Mucosa of rectum (tissue), 2 donors: ENCODE measurements around the gene C1orf53.
"Not testable (repeated sequence)": the region's sequence is repeated elsewhere in the genome, so short reads cannot be mapped to it uniquely, and the experiment has no call there.

ENCODE experiments used
- H3K27ac ChIP-seq, 2 donors: one replicate each; pipeline ENCODE4 v1.7.0; 2013; ENCODE audit warnings: inconsistent platforms in 2 of 2, low read depth in 2 of 2, low read length in 2 of 2
- H3K27me3 ChIP-seq, 2 donors: one replicate each; pipeline ENCODE4 v1.7.0; 2013; ENCODE audit warnings: low read length in 2 of 2; ENCODE audit not compliant: control insufficient read depth in 2 of 2, insufficient read depth in 2 of 2
- H3K36me3 ChIP-seq, 2 donors: one replicate each; pipeline ENCODE4 v1.7.0; 2013; ENCODE audit warnings: low read length in 2 of 2; ENCODE audit not compliant: control insufficient read depth in 2 of 2, insufficient read depth in 2 of 2
- H3K4me1 ChIP-seq, 2 donors: one replicate each; pipeline ENCODE4 v1.7.0; 2013; ENCODE audit warnings: low read length in 2 of 2, mild to moderate bottlenecking in 1 of 2; ENCODE audit not compliant: control insufficient read depth in 2 of 2, insufficient read depth in 2 of 2
- H3K4me3 ChIP-seq, 2 donors: one replicate each; pipeline ENCODE4 v1.7.0; 2013; ENCODE audit warnings: low read length in 2 of 2
- H3K9ac ChIP-seq, 2 donors: one replicate each; pipeline ENCODE4 v1.7.0; 2013; ENCODE audit warnings: low read length in 2 of 2, low read depth in 1 of 2, mild to moderate bottlenecking in 1 of 2
- H3K9me3 ChIP-seq, 2 donors: one replicate each; pipeline ENCODE4 v1.7.0; 2013; ENCODE audit warnings: low read length in 2 of 2; ENCODE audit not compliant: control insufficient read depth in 2 of 2
- donor health status: healthy.
- donor health status: Normal muscosa, but diverticular disease.

The C1orf53 gene

DNA sequence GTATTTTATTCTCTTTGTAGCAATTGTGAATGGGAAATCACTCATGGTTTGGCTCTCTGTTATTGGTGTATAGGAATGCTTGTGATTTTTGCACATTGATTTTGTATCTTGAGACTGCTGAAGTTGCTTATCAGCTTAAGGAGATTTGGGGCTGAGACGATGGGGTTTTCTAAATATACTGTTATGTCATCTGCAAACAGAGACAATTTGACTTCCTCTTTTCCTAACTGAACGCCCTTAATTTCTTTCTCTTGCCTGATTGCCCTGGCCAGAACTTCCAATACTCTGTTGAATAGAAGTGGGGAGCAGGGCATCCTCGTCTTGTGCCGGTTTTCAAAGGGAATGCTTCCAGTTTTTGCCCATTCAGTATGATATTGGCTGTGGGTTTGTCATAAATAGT lies 22.0 kb upstream of the C1orf53 start:
- not testable (repeated sequence) for H3K27ac ChIP-seq, H3K36me3 ChIP-seq, H3K4me1 ChIP-seq, H3K9ac ChIP-seq, H3K9me3 ChIP-seq, H3K4me3 ChIP-seq, H3K27me3 ChIP-seq

DNA sequence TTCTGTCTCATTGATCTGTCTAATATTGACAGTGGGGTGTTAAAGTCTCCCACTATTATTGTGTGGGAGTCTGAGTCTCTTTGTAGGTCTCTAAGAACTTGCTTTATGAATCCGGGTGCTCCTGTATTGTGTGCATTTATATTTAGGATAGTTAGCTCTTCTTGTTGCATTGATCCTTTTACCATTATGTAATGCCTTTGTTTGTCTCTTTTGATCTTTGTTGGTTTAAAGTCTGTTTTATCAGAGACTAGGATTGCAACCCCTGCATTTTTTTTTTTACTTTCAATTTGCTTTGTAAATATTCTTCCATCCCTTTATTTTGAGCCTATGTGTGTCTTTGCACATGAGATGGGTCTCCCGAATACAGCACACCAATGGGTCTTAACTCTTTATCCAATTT lies 20.2 kb upstream of the C1orf53 start:
- H3K4me1 ChIP-seq, H3K36me3 ChIP-seq, H3K27ac ChIP-seq, H3K9me3 ChIP-seq, H3K4me3 ChIP-seq, H3K27me3 ChIP-seq, H3K9ac ChIP-seq: not testable (repeated sequence)

DNA sequence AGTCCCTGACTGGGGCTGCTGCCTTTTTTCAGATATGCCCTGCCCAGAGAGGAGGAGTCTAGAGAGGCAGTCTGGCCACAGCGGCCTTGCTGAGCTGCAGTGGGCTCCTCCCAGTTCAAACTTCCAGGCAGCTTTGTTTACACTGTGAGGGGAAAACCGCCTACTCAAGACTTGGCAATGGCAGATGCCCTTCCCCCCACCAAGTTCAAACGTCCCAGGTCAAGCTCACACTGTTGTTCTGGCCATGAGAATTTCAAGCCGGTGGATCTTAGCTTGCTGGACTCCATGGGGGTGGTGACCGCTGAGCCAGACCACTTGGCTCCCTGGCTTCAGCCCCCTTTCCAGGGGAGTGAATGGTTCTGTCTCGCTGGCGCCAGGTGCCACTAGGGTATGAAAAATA lies 18.3 kb upstream of the C1orf53 start:
- no peaks in the 10 kb centered on the region for H3K27me3 ChIP-seq
- no peaks in the 10 kb centered on the region for H3K4me1 ChIP-seq
- H3K36me3 ChIP-seq, result no peaks in the 10 kb centered on the region
- H3K9ac ChIP-seq, result no peak overlapping the region
- H3K9me3 ChIP-seq, result no peaks in the 10 kb centered on the region
- H3K27ac ChIP-seq, result no peak overlapping the region
- no peak overlapping the region for H3K4me3 ChIP-seq

DNA sequence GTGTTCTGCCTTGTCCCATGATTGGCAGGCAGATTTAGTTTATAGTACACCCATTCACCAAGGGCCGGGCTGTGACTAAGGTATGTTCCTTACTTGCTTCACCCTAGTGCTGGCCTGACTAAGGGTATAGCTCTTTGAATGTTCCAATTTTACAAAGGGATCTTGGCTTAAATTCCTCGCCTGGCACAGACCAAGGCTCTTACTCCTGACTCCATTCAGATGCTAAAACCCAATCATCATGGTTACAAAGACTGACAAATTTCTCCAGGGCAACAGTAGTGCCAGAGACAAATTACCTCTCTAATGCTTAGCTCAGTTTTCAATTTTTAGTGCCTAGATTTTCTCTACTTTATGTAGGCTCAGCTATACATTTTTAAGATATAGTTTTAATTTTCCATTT lies 11.5 kb upstream of the C1orf53 start:
- Histone ChIP-seq H3K9ac (no peak overlapping the region), H3K9me3 (no peaks in the 10 kb centered on the region), H3K4me3 (no peak overlapping the region), H3K27ac (no peak overlapping the region), H3K4me1 (no peaks in the 10 kb centered on the region), H3K27me3 (peaks cover 0 to 6% of the 10 kb centered on the region in 2 donors), H3K36me3 (no peaks in the 10 kb centered on the region)

DNA sequence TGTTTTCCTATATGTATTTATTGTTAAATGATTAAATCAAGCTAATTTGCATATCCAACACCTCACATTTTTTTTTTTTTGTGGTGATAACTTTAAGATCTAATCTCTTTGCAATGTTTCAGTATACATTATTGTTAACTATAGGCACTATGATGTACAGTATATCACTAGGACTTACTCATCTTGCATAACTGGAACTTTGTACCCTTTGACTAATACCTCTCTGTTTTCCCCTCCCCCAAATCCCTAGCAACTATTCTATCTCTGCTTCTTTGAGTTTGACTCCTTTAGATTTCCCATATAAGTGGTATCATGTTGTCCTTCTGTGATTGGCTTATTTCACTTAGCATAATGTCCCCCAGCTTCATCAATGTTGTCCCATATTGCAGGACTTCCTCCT lies 9.7 kb upstream of the C1orf53 start:
- no peaks in the 10 kb centered on the region for H3K4me1 ChIP-seq
- no peak overlapping the region for H3K9ac ChIP-seq
- peaks cover 4 to 6% of the 10 kb centered on the region in 2 donors for H3K27me3 ChIP-seq
- H3K27ac ChIP-seq, result no peak overlapping the region
- no peaks in the 10 kb centered on the region for H3K36me3 ChIP-seq
- no peaks in the 10 kb centered on the region for H3K9me3 ChIP-seq
- H3K4me3 ChIP-seq, result no peak overlapping the region

DNA sequence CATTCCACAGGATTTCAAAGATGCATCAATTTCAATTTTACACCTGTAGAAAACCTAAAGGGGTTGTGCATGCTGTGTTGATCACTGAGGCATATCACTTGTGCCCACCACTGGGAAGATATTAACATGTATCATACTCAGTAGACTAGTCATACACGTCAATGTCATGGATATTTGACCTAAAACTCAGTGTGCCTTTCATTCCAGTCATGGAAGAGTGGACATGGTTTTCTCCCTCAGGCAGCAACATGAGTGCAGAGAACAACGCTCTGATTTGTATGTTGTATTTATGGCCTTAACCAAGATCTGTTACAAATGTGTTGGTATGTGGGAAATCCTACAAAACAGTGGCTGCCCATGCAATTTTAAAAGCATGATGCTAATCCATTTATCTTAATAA lies 6.1 kb upstream of the C1orf53 start:
- H3K27me3 ChIP-seq, result peaks cover 4 to 6% of the 10 kb centered on the region in 2 donors
- H3K36me3 ChIP-seq, result no peaks in the 10 kb centered on the region
- H3K4me3 ChIP-seq, result no peak overlapping the region
- no peaks in the 10 kb centered on the region for H3K9me3 ChIP-seq
- no peaks in the 10 kb centered on the region for H3K4me1 ChIP-seq
- H3K27ac ChIP-seq, result no peak overlapping the region
- no peak overlapping the region for H3K9ac ChIP-seq

DNA sequence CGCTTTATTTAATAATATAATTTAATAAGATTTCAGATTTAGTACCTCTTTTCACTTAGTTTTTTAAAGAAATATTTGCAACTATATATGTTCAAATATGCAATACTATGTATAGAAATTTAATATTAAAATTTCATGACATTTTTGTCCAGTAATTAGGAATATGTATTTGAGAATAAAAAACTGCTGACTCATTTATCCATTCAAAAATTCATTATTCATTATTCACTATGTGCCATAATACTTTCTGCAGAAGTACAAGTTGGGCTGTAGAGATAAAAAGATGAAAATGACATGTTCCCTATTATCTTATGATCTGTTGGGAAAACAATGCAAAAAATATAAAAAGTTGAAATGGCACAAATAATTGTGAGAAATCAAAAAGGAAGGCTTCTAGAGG lies 3.4 kb upstream of the C1orf53 start:
- Histone ChIP-seq H3K27me3 (peaks cover 5 to 9% of the 10 kb centered on the region in 2 donors), H3K36me3 (no peaks in the 10 kb centered on the region), H3K4me1 (peaks cover 5% of the 10 kb centered on the region in 2 donors), H3K4me3 (no peak overlapping the region), H3K9ac (no peak overlapping the region), H3K27ac (no peak overlapping the region), H3K9me3 (no peaks in the 10 kb centered on the region)

DNA sequence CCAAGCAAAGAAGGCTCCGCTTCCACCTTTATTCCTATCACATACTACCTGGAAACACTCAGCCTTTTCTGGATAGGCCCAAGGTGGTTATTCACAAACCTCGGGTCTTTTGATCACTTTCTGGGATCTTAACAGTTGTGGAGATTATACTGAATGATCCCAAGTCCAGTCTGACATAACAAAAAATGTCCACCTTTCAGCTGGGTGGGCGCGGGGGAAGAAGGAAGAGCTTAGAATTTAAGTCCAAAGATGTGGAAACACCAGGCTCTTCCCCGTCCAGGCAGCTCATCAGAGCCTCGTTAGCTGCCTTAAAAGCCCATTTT lies 338 bp upstream of the C1orf53 start:
- Histone ChIP-seq H3K27ac (peak overlapping the region; percentile 87 to 88), H3K4me1 (peaks cover 5% of the 10 kb centered on the region in 2 donors), H3K36me3 (no peaks in the 10 kb centered on the region), H3K9ac (peak overlapping the region; percentile 82), H3K9me3 (no peaks in the 10 kb centered on the region), H3K4me3 (peak overlapping the region; percentile 87 to 92), H3K27me3 (peaks cover 7 to 10% of the 10 kb centered on the region in 2 donors)

DNA sequence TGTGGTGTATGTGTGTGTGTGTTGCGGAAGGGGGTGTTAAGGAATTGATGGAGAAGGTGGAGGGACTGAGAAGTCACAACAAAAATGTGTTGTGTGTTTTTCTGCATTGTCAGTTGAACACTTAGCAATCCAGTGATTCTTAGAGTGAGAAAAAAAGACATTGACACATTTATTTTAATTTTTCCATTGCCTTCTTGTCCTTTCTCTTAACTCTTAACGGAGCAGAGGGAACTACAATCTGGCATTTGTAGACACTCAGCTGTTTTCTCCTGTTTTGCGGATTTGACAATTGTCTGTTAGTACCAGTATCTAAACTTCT lies 725 bp downstream of the C1orf53 start:
- peaks cover 13 to 15% of the 10 kb centered on the region in 2 donors for H3K27me3 ChIP-seq
- H3K27ac ChIP-seq, result peak overlapping the region in 1 of 2 donors; percentile 46

DNA sequence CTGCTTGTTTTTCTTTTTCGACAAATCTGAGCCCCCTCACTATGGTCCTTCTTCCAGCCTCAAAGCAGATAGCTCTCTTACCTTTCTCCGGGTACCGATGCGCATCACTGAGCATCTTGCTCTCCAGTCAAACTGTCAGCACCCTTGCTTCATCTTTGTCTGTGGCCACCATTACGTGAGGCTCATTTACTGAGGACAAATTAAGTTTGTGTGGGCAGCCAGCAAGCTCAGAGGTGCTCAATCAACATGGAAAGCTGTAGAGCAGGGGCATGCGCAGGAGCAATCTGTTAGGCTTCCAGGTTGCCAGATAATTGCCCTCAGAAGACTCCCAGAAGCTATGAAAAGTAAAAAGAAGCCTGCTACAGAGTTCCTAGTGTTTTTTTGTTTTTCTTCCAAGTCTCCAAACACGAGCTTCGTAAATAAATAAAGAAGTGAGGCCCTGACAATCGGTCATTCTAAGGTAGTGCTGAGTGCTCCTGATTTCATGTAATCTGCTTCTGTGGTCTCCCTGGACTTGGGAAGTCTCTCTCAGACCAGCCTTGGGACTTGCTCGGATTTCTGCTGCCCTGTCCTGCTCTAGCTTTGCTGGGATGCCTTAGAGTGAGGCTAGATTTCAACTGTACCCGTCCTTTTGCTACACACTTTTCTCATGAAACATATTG lies 1.8 kb downstream of the C1orf53 start:
- H3K4me1 ChIP-seq, result peaks cover 5% of the 10 kb centered on the region in 2 donors
- H3K9me3 ChIP-seq, result no peaks in the 10 kb centered on the region
- H3K9ac ChIP-seq, result no peak overlapping the region
- no peak overlapping the region for H3K4me3 ChIP-seq
- no peak overlapping the region for H3K27ac ChIP-seq
- H3K27me3 ChIP-seq, result peaks cover 24 to 26% of the 10 kb centered on the region in 2 donors
- H3K36me3 ChIP-seq, result no peaks in the 10 kb centered on the region

More for the DNA sequence above, 725 bp downstream of the C1orf53 start:
- Histone ChIP-seq H3K4me1 (peaks cover 5% of the 10 kb centered on the region in 2 donors), H3K36me3 (no peaks in the 10 kb centered on the region), H3K9me3 (no peaks in the 10 kb centered on the region), H3K9ac (peak overlapping the region; percentile 70 to 78), H3K4me3 (peak overlapping the region; percentile 87 to 92)
